Measurements from ENCODE around the gene NEK10.

DNA sequence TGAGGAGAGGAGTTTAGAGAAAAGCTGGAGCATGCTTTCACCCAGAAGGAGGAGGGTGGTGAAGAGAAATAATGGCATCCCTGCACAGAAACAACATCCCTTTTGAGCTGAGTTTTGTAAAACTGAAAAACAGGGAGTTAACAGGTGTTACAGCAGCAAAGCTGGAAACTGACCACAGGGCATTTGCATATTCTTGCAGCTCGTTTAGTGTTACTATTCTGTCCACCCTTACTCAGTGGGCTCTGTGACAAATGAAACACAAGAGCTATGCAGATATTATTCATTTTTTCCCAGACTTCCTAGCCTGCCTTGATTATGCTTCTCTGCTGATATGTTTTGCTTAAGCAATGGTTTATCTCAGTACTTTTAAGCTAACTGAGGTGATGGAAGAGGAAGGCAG, 272.0 kb downstream of the NEK10 start:
- TF ChIP-seq, protein P1, sequence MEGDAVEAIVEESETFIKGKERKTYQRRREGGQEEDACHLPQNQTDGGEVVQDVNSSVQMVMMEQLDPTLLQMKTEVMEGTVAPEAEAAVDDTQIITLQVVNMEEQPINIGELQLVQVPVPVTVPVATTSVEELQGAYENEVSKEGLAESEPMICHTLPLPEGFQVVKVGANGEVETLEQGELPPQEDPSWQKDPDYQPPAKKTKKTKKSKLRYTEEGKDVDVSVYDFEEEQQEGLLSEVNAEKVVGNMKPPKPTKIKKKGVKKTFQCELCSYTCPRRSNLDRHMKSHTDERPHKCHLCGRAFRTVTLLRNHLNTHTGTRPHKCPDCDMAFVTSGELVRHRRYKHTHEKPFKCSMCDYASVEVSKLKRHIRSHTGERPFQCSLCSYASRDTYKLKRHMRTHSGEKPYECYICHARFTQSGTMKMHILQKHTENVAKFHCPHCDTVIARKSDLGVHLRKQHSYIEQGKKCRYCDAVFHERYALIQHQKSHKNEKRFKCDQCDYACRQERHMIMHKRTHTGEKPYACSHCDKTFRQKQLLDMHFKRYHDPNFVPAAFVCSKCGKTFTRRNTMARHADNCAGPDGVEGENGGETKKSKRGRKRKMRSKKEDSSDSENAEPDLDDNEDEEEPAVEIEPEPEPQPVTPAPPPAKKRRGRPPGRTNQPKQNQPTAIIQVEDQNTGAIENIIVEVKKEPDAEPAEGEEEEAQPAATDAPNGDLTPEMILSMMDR (IDR thresholded peaks at IDR 0.05; ENCODE audit: low read depth, low read length), result no peak
- TF ChIP-seq POLR2A (IDR thresholded peaks at IDR 0.05; ENCODE audit: extremely low read depth, insufficient read length), result no peak
